GM12865 (cell line): ENCODE measurements around the gene CCDC17.

Experiments
- DNase-seq: peaks from one replicate; pipeline ENCODE4 v3.0.0; 2010; ENCODE audit warnings: low read depth
- H3K4me3 ChIP-seq: 2 replicates; pipeline ENCODE4 v1.5.1; 2011; ENCODE audit warnings: mild to moderate bottlenecking, low read depth, low read length, control low read depth
- CTCF ChIP-seq: IDR thresholded peaks from 2 replicates; pipeline ENCODE4 v1.5.1; 2011; ENCODE audit warnings: low read length, control low read depth, low read depth, inconsistent platforms; ENCODE audit not compliant: insufficient read depth; ENCODE audit errors: missing control alignments

The CCDC17 gene

GRCh38 chr1:45622524-45623394 lies 1.1 kb downstream of the CCDC17 start:
- no peak for DNase-seq

GRCh38 chr1:45621895-45622523 lies 1.8 kb downstream of the CCDC17 start:
- no peak for DNase-seq
- TF ChIP-seq CTCF: no peak
- no peak overlapping the region for H3K4me3 ChIP-seq

More at GRCh38 chr1:45622524-45623394, 1.1 kb downstream of the CCDC17 start:
- TF ChIP-seq CTCF: no peak
- no peak overlapping the region for H3K4me3 ChIP-seq

GRCh38 chr1:45621501-45621836 lies 2.4 kb downstream of the CCDC17 start:
- no peak overlapping the region for H3K4me3 ChIP-seq
- no peak for TF ChIP-seq CTCF
- DNase-seq: no peak

GRCh38 chr1:45620588-45621500 lies 3.0 kb downstream of the CCDC17 start:
- DNase-seq: no peak
- H3K4me3 ChIP-seq: no peak overlapping the region
- no peak for TF ChIP-seq CTCF

GRCh38 chr1:45619149-45619921 lies 4.5 kb downstream of the CCDC17 start:
- TF ChIP-seq CTCF: no peak
- no peak for DNase-seq
- no peak overlapping the region for H3K4me3 ChIP-seq

- DNase-seq: no peak
- no peak overlapping the region for H3K4me3 ChIP-seq
- no peak for TF ChIP-seq CTCF
Observed at GRCh38 chr1:45617618-45618017, 6.2 kb downstream of the CCDC17 start.
